Measurements from ENCODE around the gene ITGA11. TPM values are rescaled to one million over a fixed set of nuclear protein-coding genes. Genes with fewer than 3 reads are reported as not detected.

The ITGA11 gene
- total RNA-seq, 1 donor from 2014 or later = 193 TPM

DNA sequence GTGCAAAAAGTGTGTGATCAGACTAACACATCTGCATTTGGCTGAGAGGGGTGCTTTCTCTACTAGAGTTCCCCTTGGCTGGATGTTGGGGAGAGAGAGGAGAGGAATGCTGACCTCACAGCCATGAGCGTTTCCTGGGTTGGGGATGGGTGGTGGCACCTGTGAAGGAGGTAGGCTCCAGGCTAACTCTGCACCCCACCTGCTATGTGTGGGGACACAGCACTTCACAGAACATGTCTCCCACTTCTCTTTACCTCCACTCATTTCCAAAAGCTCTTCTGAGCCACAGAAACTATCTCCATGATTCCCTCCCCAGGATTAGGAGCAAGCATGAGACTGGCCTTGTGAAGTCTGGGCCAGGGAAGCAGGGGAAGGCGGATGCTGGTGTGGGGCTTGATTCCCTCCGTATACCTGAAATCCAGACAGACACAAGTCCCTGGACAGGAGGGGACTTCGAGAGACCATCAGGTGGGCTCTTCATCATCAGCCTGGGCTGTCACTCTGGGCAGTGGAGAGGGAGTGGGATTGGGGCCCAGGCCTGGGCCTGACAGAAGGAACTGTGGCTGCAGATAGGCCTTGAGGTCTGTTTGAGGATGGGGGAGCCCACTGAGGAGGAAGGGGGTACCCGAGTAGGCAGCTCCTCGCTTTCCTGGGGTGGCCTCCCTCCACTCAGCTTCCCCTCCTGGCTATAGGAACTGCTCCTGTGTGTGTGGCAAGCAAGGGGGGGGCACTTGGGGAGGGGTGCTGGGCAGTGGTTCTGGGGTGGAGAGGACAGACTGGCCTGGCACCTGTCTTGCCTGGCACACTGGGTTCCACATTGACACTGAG lies 113.7 kb downstream of the ITGA11 start:
- H3K9ac ChIP-seq (ENCODE audit: low read length) = no peak overlapping the region
- H3K79me2 ChIP-seq (ENCODE audit: insufficient read depth, low read length) = no peaks in the 10 kb centered on the region
- no peaks in the 10 kb centered on the region for H3K9me3 ChIP-seq (ENCODE audit: insufficient read depth, low read depth, low read length)
- H3K9me3 Mint-ChIP-seq (ENCODE audit: unreplicated experiment) = no peaks in the 10 kb centered on the region
- peaks cover 23% of the 10 kb centered on the region for H3K4me1 Mint-ChIP-seq (ENCODE audit: low read depth, unreplicated experiment)
- H3K36me3 Mint-ChIP-seq (ENCODE audit: low read depth, unreplicated experiment) = peaks cover 56% of the 10 kb centered on the region
- peaks cover 12% of the 10 kb centered on the region for H3K27me3 Mint-ChIP-seq (ENCODE audit: low read depth, unreplicated experiment)
- no peak for FAIRE-seq
- H3K27ac ChIP-seq (ENCODE audit: low read depth, low read length) = no peak overlapping the region
- no peak overlapping the region for H3K4me2 ChIP-seq (ENCODE audit: low read length)
- peaks cover 6% of the 10 kb centered on the region for H4K20me1 ChIP-seq (ENCODE audit: insufficient read depth, low read length)
- no peak for DNase-seq (ENCODE audit: low read depth)
- no peak overlapping the region for H3K4me3 Mint-ChIP-seq (ENCODE audit: unreplicated experiment)
- H3K4me3 ChIP-seq (ENCODE audit: insufficient read depth, low read depth, low read length) = no peak overlapping the region
- TF ChIP-seq, protein P1, sequence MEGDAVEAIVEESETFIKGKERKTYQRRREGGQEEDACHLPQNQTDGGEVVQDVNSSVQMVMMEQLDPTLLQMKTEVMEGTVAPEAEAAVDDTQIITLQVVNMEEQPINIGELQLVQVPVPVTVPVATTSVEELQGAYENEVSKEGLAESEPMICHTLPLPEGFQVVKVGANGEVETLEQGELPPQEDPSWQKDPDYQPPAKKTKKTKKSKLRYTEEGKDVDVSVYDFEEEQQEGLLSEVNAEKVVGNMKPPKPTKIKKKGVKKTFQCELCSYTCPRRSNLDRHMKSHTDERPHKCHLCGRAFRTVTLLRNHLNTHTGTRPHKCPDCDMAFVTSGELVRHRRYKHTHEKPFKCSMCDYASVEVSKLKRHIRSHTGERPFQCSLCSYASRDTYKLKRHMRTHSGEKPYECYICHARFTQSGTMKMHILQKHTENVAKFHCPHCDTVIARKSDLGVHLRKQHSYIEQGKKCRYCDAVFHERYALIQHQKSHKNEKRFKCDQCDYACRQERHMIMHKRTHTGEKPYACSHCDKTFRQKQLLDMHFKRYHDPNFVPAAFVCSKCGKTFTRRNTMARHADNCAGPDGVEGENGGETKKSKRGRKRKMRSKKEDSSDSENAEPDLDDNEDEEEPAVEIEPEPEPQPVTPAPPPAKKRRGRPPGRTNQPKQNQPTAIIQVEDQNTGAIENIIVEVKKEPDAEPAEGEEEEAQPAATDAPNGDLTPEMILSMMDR (IDR thresholded peaks at IDR 0.05; ENCODE audit: insufficient read depth, low read depth, low read length) = no peak
- no peak for TF ChIP-seq EZH2 (IDR thresholded peaks at IDR 0.05; ENCODE audit: insufficient read depth, low read length)
- H3K4me1 ChIP-seq (ENCODE audit: insufficient read depth, low read length) = peaks cover 22% of the 10 kb centered on the region
- no peak overlapping the region for H2AFZ ChIP-seq (ENCODE audit: low read depth, low read length)
- no peak overlapping the region for H3K27ac Mint-ChIP-seq (ENCODE audit: unreplicated experiment)
- H3K36me3 ChIP-seq (ENCODE audit: insufficient read depth, low read length) = peaks cover 25% of the 10 kb centered on the region
- no peaks in the 10 kb centered on the region for H3K27me3 ChIP-seq (ENCODE audit: insufficient read depth, low read length)

DNA sequence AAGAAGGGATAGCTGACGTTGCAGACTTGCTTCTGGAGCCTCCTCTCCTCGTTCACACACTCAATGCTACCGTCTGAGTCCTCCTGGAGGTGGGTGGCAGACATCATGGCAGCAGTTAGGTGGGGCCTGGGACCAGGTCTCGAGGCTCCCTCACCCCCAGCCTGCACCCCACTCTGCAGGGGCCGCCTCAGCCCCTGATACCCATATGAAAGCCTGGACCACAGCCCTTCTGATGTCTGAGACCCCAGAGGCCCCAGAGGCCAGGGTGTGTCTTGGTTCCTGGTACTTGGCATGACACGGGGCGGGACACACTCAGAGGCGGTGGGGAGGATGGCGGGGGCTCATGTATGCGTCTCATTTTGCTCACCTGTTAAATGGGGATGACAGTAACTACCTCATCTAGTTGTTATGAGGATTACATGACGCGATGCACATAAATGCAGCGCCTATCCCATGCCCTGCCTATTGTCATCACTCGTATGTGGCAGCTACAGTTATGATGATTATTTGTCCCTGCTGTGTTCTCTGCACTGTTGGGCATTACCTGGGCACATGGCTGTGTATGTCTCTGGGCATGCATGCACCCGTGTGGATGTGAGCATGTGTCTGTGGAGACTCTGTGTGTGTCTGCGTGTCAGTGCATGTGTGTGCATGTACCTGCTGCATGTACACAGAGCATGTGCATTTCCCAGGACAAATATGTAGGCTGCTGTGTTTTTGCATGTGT lies 114.5 kb downstream of the ITGA11 start:
- H3K4me1 ChIP-seq (ENCODE audit: insufficient read depth, low read length) = peaks cover 30% of the 10 kb centered on the region
- Mint-ChIP-seq H3K27ac (ENCODE audit: unreplicated experiment) (peak overlapping the region; percentile 26), H3K4me1 (ENCODE audit: low read depth, unreplicated experiment) (peaks cover 30% of the 10 kb centered on the region), H3K27me3 (ENCODE audit: low read depth, unreplicated experiment) (peaks cover 12% of the 10 kb centered on the region), H3K36me3 (ENCODE audit: low read depth, unreplicated experiment) (peaks cover 57% of the 10 kb centered on the region), H3K4me3 (ENCODE audit: unreplicated experiment) (no peak overlapping the region), H3K9me3 (ENCODE audit: unreplicated experiment) (no peaks in the 10 kb centered on the region)
- no peak overlapping the region for H3K9ac ChIP-seq (ENCODE audit: low read length)
- no peak for DNase-seq (ENCODE audit: low read depth)
- no peak overlapping the region for H3K4me2 ChIP-seq (ENCODE audit: low read length)
- H3K27ac ChIP-seq (ENCODE audit: low read depth, low read length) = no peak overlapping the region
- peaks cover 20% of the 10 kb centered on the region for H3K36me3 ChIP-seq (ENCODE audit: insufficient read depth, low read length)
- FAIRE-seq = no peak
- TF ChIP-seq, protein P1 (IDR thresholded peaks at IDR 0.05; ENCODE audit: insufficient read depth, low read depth, low read length) = no peak
- no peak overlapping the region for H3K4me3 ChIP-seq (ENCODE audit: insufficient read depth, low read depth, low read length)
- no peaks in the 10 kb centered on the region for H3K9me3 ChIP-seq (ENCODE audit: insufficient read depth, low read depth, low read length)
- H3K27me3 ChIP-seq (ENCODE audit: insufficient read depth, low read length) = no peaks in the 10 kb centered on the region
- no peak overlapping the region for H2AFZ ChIP-seq (ENCODE audit: low read depth, low read length)
- no peaks in the 10 kb centered on the region for H3K79me2 ChIP-seq (ENCODE audit: insufficient read depth, low read length)
- peaks cover 6% of the 10 kb centered on the region for H4K20me1 ChIP-seq (ENCODE audit: insufficient read depth, low read length)
